HT1080 (cell line): ENCODE data around the gene MIGA2. TPM values are rescaled to one million over a fixed set of nuclear protein-coding genes. Genes with fewer than 3 reads are reported as not detected.
A peak's percentile ranks its signal among the peaks of the same experiment; 100 is the strongest.

Experiments used
- DNase-seq: peaks from one replicate; pipeline ENCODE4 v3.0.0-alpha.2; 2015; ENCODE audit warnings: low read depth
- total RNA-seq: library from RNA; depleted of rRNA; stranded (reverse); fragments of >200 nt; shearing (Covaris generic); gene quantifications from 2 replicates; pipeline ENCODE4 v1.2.3, GENCODE V29; 2014

MIGA2 gene
- total RNA-seq, 1 experiment from 2014 or later = 12.8 TPM

GRCh38 chr9:129071526-129072126, 35.2 kb downstream of the MIGA2 start:
- DNase-seq = no peak

GRCh38 chr9:129072171-129072570, 35.7 kb downstream of the MIGA2 start:
- no peak for DNase-seq

- DNase-seq = no peak
Measured at GRCh38 chr9:129073404-129073803, 37.0 kb downstream of the MIGA2 start.

- DNase-seq = no peak
Measured at GRCh38 chr9:129074106-129074505, 37.7 kb downstream of the MIGA2 start.

GRCh38 chr9:129075996-129076639, 39.7 kb downstream of the MIGA2 start:
- DNase-seq = no peak

GRCh38 chr9:129076640-129077037, 40.2 kb downstream of the MIGA2 start:
- DNase-seq = no peak

- no peak for DNase-seq
Measured at GRCh38 chr9:129077236-129077635, 40.8 kb downstream of the MIGA2 start.

GRCh38 chr9:129078691-129079503, 42.5 kb downstream of the MIGA2 start:
- DNase-seq = no peak

GRCh38 chr9:129079829-129080228, 43.4 kb downstream of the MIGA2 start:
- DNase-seq = no peak

- no peak for DNase-seq
Measured at GRCh38 chr9:129080298-129080600, 43.8 kb downstream of the MIGA2 start.

- peak; percentile 99 for DNase-seq
Measured at GRCh38 chr9:129080601-129081387, 44.4 kb downstream of the MIGA2 start, which contains the start of gene DOLPP1. Gene DOLPP1 (plus strand): TSS chr9:129081111. CDS start chr9:129081132, 21 bp downstream.

GRCh38 chr9:129081388-129081904, 45.0 kb downstream of the MIGA2 start:
- no peak for DNase-seq

- DNase-seq = no peak
Measured at GRCh38 chr9:129084087-129084486, 47.7 kb downstream of the MIGA2 start.

GRCh38 chr9:129089246-129089645, 52.8 kb downstream of the MIGA2 start:
- DNase-seq = no peak

GRCh38 chr9:129093602-129094386, 57.4 kb downstream of the MIGA2 start:
- no peak for DNase-seq

- DNase-seq = no peak
Measured at GRCh38 chr9:129094387-129095169, 58.2 kb downstream of the MIGA2 start.

GRCh38 chr9:129095170-129095667, 58.8 kb downstream of the MIGA2 start:
- DNase-seq = no peak

- DNase-seq = no peak
Measured at GRCh38 chr9:129095908-129096307, 59.5 kb downstream of the MIGA2 start.

GRCh38 chr9:129097671-129098306, 61.4 kb downstream of the MIGA2 start:
- DNase-seq = no peak
